ENCODE results near the gene YWHAG.

The YWHAG gene

GRCh38 chr7:76286842-76287403 is 71.9 kb downstream of the YWHAG start:
- POLR2A ChIA-PET, result no interaction called here

GRCh38 chr7:76285604-76286374 is 73.0 kb downstream of the YWHAG start:
- WGBS (ENCODE audit: insufficient coverage), result 97% methylated on average over 6 of the region's 29 CpGs
- H3K36me3 ChIP-seq (ENCODE audit: control insufficient read depth in 4 of 4, insufficient read depth in 4 of 4, low read length in 3 of 4), result no peaks in the 10 kb centered on the region
- H3K9me3 ChIP-seq (ENCODE audit: control extremely low read depth in 1 of 5, control insufficient read depth in 4 of 5, insufficient read depth in 2 of 5, low read depth in 1 of 5, low read length in 4 of 5), result no peaks in the 10 kb centered on the region
- H3K27ac ChIP-seq (ENCODE audit: insufficient read depth in 1 of 2, low read depth in 1 of 2, low read length in 2 of 2, poor library complexity in 1 of 2, severe bottlenecking in 2 of 2), result no peak overlapping the region
- POLR2A ChIA-PET, result no interaction called here
- H3K4me3 ChIP-seq (ENCODE audit: control insufficient read depth in 1 of 7, extremely low read depth in 1 of 7, insufficient read depth in 4 of 7, low read depth in 2 of 7, low read length in 6 of 7), result no peak overlapping the region
- peaks cover 0 to 27% (median 19%) of the 10 kb centered on the region in 4 experiments for H3K4me1 ChIP-seq (ENCODE audit: control extremely low read depth in 1 of 4, control insufficient read depth in 4 of 4, insufficient read depth in 4 of 4, low read length in 3 of 4)
- DNase-seq, result no peak
- CTCF ChIA-PET, result interaction anchor here (0.5 to 14.8 kb wide), 3 partner anchors 25 to 349 kb away, joined by 3 to 303 read pairs (median 3); partner anchors contain the start of gene HSPB1
- peaks cover 0 to 38% (median 17%) of the 10 kb centered on the region in 5 experiments for H3K27me3 ChIP-seq (replicated peaks in 2 of 5; ENCODE audit: control insufficient read depth in 4 of 5, insufficient read depth in 5 of 5, low read length in 4 of 5)

More at GRCh38 chr7:76286842-76287403, 71.9 kb downstream of the YWHAG start:
- Histone ChIP-seq H3K4me1 (ENCODE audit: control extremely low read depth in 1 of 4, control insufficient read depth in 4 of 4, insufficient read depth in 4 of 4, low read length in 3 of 4) (peaks cover 3 to 30% (median 24%) of the 10 kb centered on the region in 4 experiments), H3K27me3 (replicated peaks in 2 of 5; ENCODE audit: control insufficient read depth in 4 of 5, insufficient read depth in 5 of 5, low read length in 4 of 5) (peaks cover 0 to 28% (median 14%) of the 10 kb centered on the region in 5 experiments), H3K36me3 (ENCODE audit: control insufficient read depth in 4 of 4, insufficient read depth in 4 of 4, low read length in 3 of 4) (no peaks in the 10 kb centered on the region), H3K9me3 (ENCODE audit: control extremely low read depth in 1 of 5, control insufficient read depth in 4 of 5, insufficient read depth in 2 of 5, low read depth in 1 of 5, low read length in 4 of 5) (no peaks in the 10 kb centered on the region), H3K27ac (ENCODE audit: insufficient read depth in 1 of 2, low read depth in 1 of 2, low read length in 2 of 2, poor library complexity in 1 of 2, severe bottlenecking in 2 of 2) (no peak overlapping the region), H3K4me3 (ENCODE audit: control insufficient read depth in 1 of 7, extremely low read depth in 1 of 7, insufficient read depth in 4 of 7, low read depth in 2 of 7, low read length in 6 of 7) (no peak overlapping the region)
- 98% methylated on average over 10 of the region's 16 CpGs for WGBS (ENCODE audit: insufficient coverage)
- DNase-seq, result no peak
- CTCF ChIA-PET, result interaction anchor here (0.6 to 14.8 kb wide), 3 partner anchors 8 to 24 kb away, joined by 3 to 303 read pairs (median 3); partner anchors contain the start of gene HSPB1

GRCh38 chr7:76283254-76284159 is 75.3 kb downstream of the YWHAG start:
- peaks cover 0 to 21% (median 15%) of the 10 kb centered on the region in 4 experiments for H3K4me1 ChIP-seq (ENCODE audit: control extremely low read depth in 1 of 4, control insufficient read depth in 4 of 4, insufficient read depth in 4 of 4, low read length in 3 of 4)
- no peak overlapping the region for H3K4me3 ChIP-seq (ENCODE audit: control insufficient read depth in 1 of 7, extremely low read depth in 1 of 7, insufficient read depth in 4 of 7, low read depth in 2 of 7, low read length in 6 of 7)
- WGBS (ENCODE audit: insufficient coverage), result 91% methylated on average over 7 of the region's 17 CpGs
- no peaks in the 10 kb centered on the region for H3K36me3 ChIP-seq (ENCODE audit: control insufficient read depth in 4 of 4, insufficient read depth in 4 of 4, low read length in 3 of 4)
- CTCF ChIA-PET, result interaction anchor here (1.5 to 14.8 kb wide), 2 partner anchors 14 to 28 kb away, joined by 6 to 303 read pairs; partner anchors contain the start of gene HSPB1
- H3K27ac ChIP-seq (ENCODE audit: insufficient read depth in 1 of 2, low read depth in 1 of 2, low read length in 2 of 2, poor library complexity in 1 of 2, severe bottlenecking in 2 of 2), result no peak overlapping the region
- peaks cover 0 to 61% (median 21%) of the 10 kb centered on the region in 5 experiments for H3K27me3 ChIP-seq (replicated peaks in 2 of 5; ENCODE audit: control insufficient read depth in 4 of 5, insufficient read depth in 5 of 5, low read length in 4 of 5)
- DNase-seq, result no peak
- H3K9me3 ChIP-seq (ENCODE audit: control extremely low read depth in 1 of 5, control insufficient read depth in 4 of 5, insufficient read depth in 2 of 5, low read depth in 1 of 5, low read length in 4 of 5), result no peaks in the 10 kb centered on the region
- POLR2A ChIA-PET, result interaction anchor here (0.5 kb wide), 1 partner anchor 133 kb away, joined by 3 read pairs; no protein-coding TSS in a partner anchor

GRCh38 chr7:76282344-76283253 is 76.2 kb downstream of the YWHAG start:
- Histone ChIP-seq H3K9me3 (ENCODE audit: control extremely low read depth in 1 of 5, control insufficient read depth in 4 of 5, insufficient read depth in 2 of 5, low read depth in 1 of 5, low read length in 4 of 5) (no peaks in the 10 kb centered on the region), H3K27ac (ENCODE audit: insufficient read depth in 1 of 2, low read depth in 1 of 2, low read length in 2 of 2, poor library complexity in 1 of 2, severe bottlenecking in 2 of 2) (no peak overlapping the region), H3K4me1 (ENCODE audit: control extremely low read depth in 1 of 4, control insufficient read depth in 4 of 4, insufficient read depth in 4 of 4, low read length in 3 of 4) (peaks cover 0 to 21% (median 15%) of the 10 kb centered on the region in 4 experiments), H3K27me3 (replicated peaks in 2 of 5; ENCODE audit: control insufficient read depth in 4 of 5, insufficient read depth in 5 of 5, low read length in 4 of 5) (peaks cover 0 to 62% (median 21%) of the 10 kb centered on the region in 5 experiments), H3K4me3 (ENCODE audit: control insufficient read depth in 1 of 7, extremely low read depth in 1 of 7, insufficient read depth in 4 of 7, low read depth in 2 of 7, low read length in 6 of 7) (peak overlapping the region in 6 of 7 experiments; percentile 10 to 65 (median 48)), H3K36me3 (ENCODE audit: control insufficient read depth in 4 of 4, insufficient read depth in 4 of 4, low read length in 3 of 4) (no peaks in the 10 kb centered on the region)
- 4% methylated on average over 43 of the region's 98 CpGs for WGBS (ENCODE audit: insufficient coverage)
- ChIA-PET POLR2A (interaction anchor here (0.6 kb wide), 1 partner anchor 45 kb away, joined by 3 read pairs; no protein-coding TSS in a partner anchor), CTCF (interaction anchor here (1.1 to 14.8 kb wide), 4 partner anchors 10 to 29 kb away, joined by 3 to 303 read pairs (median 5); partner anchors contain the start of gene HSPB1)
- peak in 2 of 3 donors; percentile 33 to 51 for DNase-seq

GRCh38 chr7:76281706-76282343 is 77.0 kb downstream of the YWHAG start:
- Histone ChIP-seq H3K4me1 (ENCODE audit: control extremely low read depth in 1 of 4, control insufficient read depth in 4 of 4, insufficient read depth in 4 of 4, low read length in 3 of 4) (peaks cover 0 to 18% (median 15%) of the 10 kb centered on the region in 4 experiments), H3K27ac (ENCODE audit: insufficient read depth in 1 of 2, low read depth in 1 of 2, low read length in 2 of 2, poor library complexity in 1 of 2, severe bottlenecking in 2 of 2) (no peak overlapping the region), H3K9me3 (ENCODE audit: control extremely low read depth in 1 of 5, control insufficient read depth in 4 of 5, insufficient read depth in 2 of 5, low read depth in 1 of 5, low read length in 4 of 5) (no peaks in the 10 kb centered on the region), H3K27me3 (replicated peaks in 2 of 5; ENCODE audit: control insufficient read depth in 4 of 5, insufficient read depth in 5 of 5, low read length in 4 of 5) (peaks cover 0 to 62% (median 21%) of the 10 kb centered on the region in 5 experiments), H3K36me3 (ENCODE audit: control insufficient read depth in 4 of 4, insufficient read depth in 4 of 4, low read length in 3 of 4) (no peaks in the 10 kb centered on the region), H3K4me3 (ENCODE audit: control insufficient read depth in 1 of 7, extremely low read depth in 1 of 7, insufficient read depth in 4 of 7, low read depth in 2 of 7, low read length in 6 of 7) (peak overlapping the region in 3 of 7 experiments; percentile 48 to 65 (median 55))
- ChIA-PET POLR2A (no interaction called here), CTCF (interaction anchor here (1.1 to 14.8 kb wide), 4 partner anchors 11 to 29 kb away, joined by 3 to 303 read pairs (median 5); partner anchors contain the start of gene HSPB1)
- WGBS (ENCODE audit: insufficient coverage), result 2% methylated on average over 16 of the region's 36 CpGs
- no peak for DNase-seq

Data from common myeloid progenitor, CD34-positive (primary cell).